HepG2 (cell line): ENCODE data around the gene TTC21B. TPM values are rescaled to one million over a fixed set of nuclear protein-coding genes. Genes with fewer than 3 reads are reported as not detected.
A peak's percentile ranks its signal among the peaks of the same experiment; 100 is the strongest.

Source experiments
- AHR ChIP-seq: IDR thresholded peaks from 2 replicates; pipeline ENCODE4 v1.6.1; 2018; ENCODE audit warnings: missing genetic modification reagents, missing compliant biosample characterization
- CBX2 ChIP-seq, 2 experiments: fragments of 200-600 bp in 1 of 2; sonication (generic); formaldehyde crosslinking in 1 of 2; IDR thresholded peaks; 2 replicates each; pipeline versions ENCODE4 v1.7.0 to v1.8.1; 2018 to 2022; ENCODE audit warnings: low read depth in 2 of 2, low read length in 1 of 2, mild to moderate bottlenecking in 1 of 2, missing genetic modification reagents in 1 of 2
- CHD4 ChIP-seq: fragments of 200-600 bp; sonication (generic); IDR thresholded peaks from 2 replicates; pipeline ENCODE4 v1.7.0; 2017; ENCODE audit warnings: mild to moderate bottlenecking, low read length, borderline replicate concordance
- EZH2 ChIP-seq: conservative IDR thresholded peaks from 2 replicates; pipeline ENCODE4 v1.6.1; 2012; ENCODE audit warnings: mild to moderate bottlenecking, low read depth, low read length, moderate library complexity
- KLF16 ChIP-seq, 2 experiments: sonication (generic) in 1 of 2; formaldehyde crosslinking in 1 of 2; IDR thresholded peaks; 2 replicates each; pipeline versions ENCODE4 v1.6.1 to v1.8.0; 2016 to 2023; ENCODE audit warnings: missing genetic modification reagents in 2 of 2, missing compliant biosample characterization in 1 of 2
- NR2C2 ChIP-seq: sonication (generic); formaldehyde crosslinking; IDR thresholded peaks from 2 replicates; pipeline ENCODE4 v1.4.0; 2020; ENCODE audit warnings: missing genetic modification reagents, mild to moderate bottlenecking, moderate library complexity, borderline replicate concordance
- SAFB2 ChIP-seq: sonication (generic); formaldehyde crosslinking; IDR thresholded peaks from 2 replicates; pipeline ENCODE4 v1.5.1; 2020; ENCODE audit warnings: missing genetic modification reagents, low read depth, mild to moderate bottlenecking, borderline replicate concordance
- ZBTB7B ChIP-seq: sonication (generic); formaldehyde crosslinking; IDR thresholded peaks from 2 replicates; pipeline ENCODE4 v1.4.0; 2020; ENCODE audit warnings: missing genetic modification reagents
- ZC3H13 ChIP-seq: sonication (generic); formaldehyde crosslinking; IDR thresholded peaks from 2 replicates; pipeline ENCODE4 v1.8.1; 2023; ENCODE audit warnings: mild to moderate bottlenecking, missing genetic modification reagents, moderate library complexity
- ZNF207 ChIP-seq: fragments of 450-650 bp; IDR thresholded peaks from 2 replicates; pipeline ENCODE4 v1.6.1; 2016; ENCODE audit warnings: antibody characterized with exemption, borderline replicate concordance
- ZNF24 ChIP-seq: fragments of 450-650 bp; IDR thresholded peaks from 2 replicates; pipeline ENCODE4 v1.6.1; 2017; ENCODE audit warnings: antibody characterized with exemption, mild to moderate bottlenecking
- ZNF432 ChIP-seq: sonication (generic); formaldehyde crosslinking; IDR thresholded peaks from 2 replicates; pipeline ENCODE4 v1.5.0; 2020; ENCODE audit warnings: missing genetic modification reagents, mild to moderate bottlenecking, borderline replicate concordance
- ZNF550 ChIP-seq: sonication (generic); formaldehyde crosslinking; IDR thresholded peaks from 2 replicates; pipeline ENCODE4 v1.4.0; 2020; ENCODE audit warnings: mild to moderate bottlenecking, missing genetic modification reagents, borderline replicate concordance
- ZNF788 ChIP-seq: sonication (generic); formaldehyde crosslinking; IDR thresholded peaks from 2 replicates; pipeline ENCODE4 v1.5.0; 2020; ENCODE audit warnings: mild to moderate bottlenecking, missing genetic modification reagents, borderline replicate concordance
- polyA plus RNA-seq, 8 experiments: library from polyadenylated mRNA; depleted of rRNA in 3 of 8; stranded (reverse) in 7 of 8; unstranded in 1 of 8; fragments of >200 nt; fragmentation: Illumina TruSeq in 4 of 8; extraction: Trizol in 4 of 8; gene quantifications; 2 replicates each; pipeline versions ENCODE4 v1.2.1 to v1.2.3, GENCODE V29; 2011 to 2016; ENCODE audit warnings: low read depth in 4 of 8, missing spikeins in 1 of 8, mixed read lengths in 1 of 8; ENCODE audit not compliant: insufficient read depth in 1 of 8
- total RNA-seq, 5 experiments: library from RNA; depleted of rRNA; stranded (reverse); fragments of >200 nt; fragmentation: Illumina TruSeq; extraction: Trizol; gene quantifications; 2 replicates each; pipeline ENCODE4 v1.2.3, GENCODE V29; 2016; ENCODE audit warnings: low read depth in 1 of 5
- TF ChIP-seq, protein P1 (sequence below): sonication (generic); formaldehyde crosslinking; IDR thresholded peaks from 2 replicates; pipeline ENCODE4 v1.5.0; 2020; ENCODE audit warnings: mild to moderate bottlenecking, low read depth, missing genetic modification reagents, borderline replicate concordance
- TF ChIP-seq, protein P2 (sequence below): sonication (generic); formaldehyde crosslinking; IDR thresholded peaks from 2 replicates; pipeline ENCODE4 v1.8.0; 2022; ENCODE audit warnings: missing genetic modification reagents, mild to moderate bottlenecking, moderate library complexity, borderline replicate concordance
- TF ChIP-seq, protein P3 (sequence below): sonication (generic); formaldehyde crosslinking; IDR thresholded peaks from 2 replicates; pipeline ENCODE4 v1.5.0; 2020; ENCODE audit warnings: mild to moderate bottlenecking, missing genetic modification reagents, borderline replicate concordance

TTC21B gene
- total and polyA plus RNA-seq, 2 of the 13 experiments (the other 11 are each of a cell fraction or from before 2014, with no cell fraction given): 39.1 to 67.1 TPM

DNA sequence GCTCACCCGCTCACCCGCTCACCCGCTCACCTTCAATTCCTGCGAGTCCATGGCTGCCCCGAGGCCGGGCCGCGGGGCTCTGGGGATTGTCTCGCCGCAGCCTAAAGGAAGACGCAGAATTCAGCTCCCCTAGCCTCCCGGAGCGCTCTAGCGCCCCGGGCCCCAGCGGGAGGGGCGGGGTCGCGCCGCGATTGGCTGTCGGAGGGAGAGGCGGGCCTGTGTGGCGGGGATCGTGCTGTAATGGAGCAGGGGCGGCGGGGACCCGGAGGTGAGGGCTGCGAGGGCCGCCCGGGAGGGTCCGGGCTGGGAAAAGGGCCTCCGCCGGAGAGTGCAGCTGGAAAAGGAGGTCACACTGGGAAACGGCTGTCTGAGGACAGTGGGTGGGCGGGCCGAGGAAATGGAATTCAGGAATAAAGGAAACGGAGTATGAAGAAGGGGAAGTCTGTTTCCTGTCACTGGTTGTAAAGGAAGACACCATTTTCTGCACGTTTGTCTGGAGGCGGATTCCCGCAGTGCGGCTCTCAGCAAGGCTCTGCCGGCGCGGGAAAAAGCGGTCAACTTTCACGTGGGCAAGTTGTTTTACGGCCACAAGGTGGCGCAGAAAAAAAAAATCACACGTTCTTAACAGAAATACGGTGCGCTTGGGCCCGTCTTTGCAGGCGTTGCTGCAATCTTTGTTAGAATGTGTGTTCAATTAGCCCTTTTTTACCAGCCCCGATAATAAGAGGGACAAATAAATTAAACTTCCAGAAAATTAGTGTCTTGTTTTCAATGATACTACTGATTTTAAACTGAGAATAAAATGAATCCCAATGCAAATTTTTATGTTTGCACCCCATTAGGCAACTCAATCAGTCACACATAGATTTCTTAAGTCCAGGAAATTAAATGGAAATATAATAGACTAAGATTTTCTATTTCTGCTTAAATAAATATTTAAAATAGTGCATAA, at the start of gene TTC21B (continued):
- TF ChIP-seq ZNF207 (no peak), ZC3H13 (0 out of 2 replicates have a peak, but pooled peaks have one; percentile 48), ZNF550 (CRISPR knock-in tag) (no peak), KLF16 (CRISPR knock-in tag; IDR thresholded peaks at IDR 0.05) (peak; percentile 14 to 82; a peak in 3 of 4 replicates), EZH2 (no peak), AHR (peak; percentile 17; the same call in 1 of the 2 replicates), ZBTB7B (peak; percentile 87), CBX2 (IDR thresholded peaks at IDR 0.05; ENCODE audit: low read depth, low read length) (no peak), CBX2 (CRISPR knock-in tag; IDR thresholded peaks at IDR 0.05; ENCODE audit: low read depth) (peak; percentile 60; the same call in 1 of the 2 replicates), NR2C2 (CRISPR knock-in tag) (peak; percentile 56), ZNF24 (peak; percentile 45; the same call in 1 of the 2 replicates), CHD4 (no peak), SAFB2 (CRISPR knock-in tag) (0 out of 2 replicates have a peak, but pooled peaks have one; percentile 28), ZNF788 (CRISPR knock-in tag) (peak; percentile 89), ZNF432 (CRISPR knock-in tag) (no peak)
- TF ChIP-seq, protein P1, sequence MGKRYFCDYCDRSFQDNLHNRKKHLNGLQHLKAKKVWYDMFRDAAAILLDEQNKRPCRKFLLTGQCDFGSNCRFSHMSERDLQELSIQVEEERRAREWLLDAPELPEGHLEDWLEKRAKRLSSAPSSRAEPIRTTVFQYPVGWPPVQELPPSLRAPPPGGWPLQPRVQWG (CRISPR knock-in tag): no peak
- TF ChIP-seq, protein P2, sequence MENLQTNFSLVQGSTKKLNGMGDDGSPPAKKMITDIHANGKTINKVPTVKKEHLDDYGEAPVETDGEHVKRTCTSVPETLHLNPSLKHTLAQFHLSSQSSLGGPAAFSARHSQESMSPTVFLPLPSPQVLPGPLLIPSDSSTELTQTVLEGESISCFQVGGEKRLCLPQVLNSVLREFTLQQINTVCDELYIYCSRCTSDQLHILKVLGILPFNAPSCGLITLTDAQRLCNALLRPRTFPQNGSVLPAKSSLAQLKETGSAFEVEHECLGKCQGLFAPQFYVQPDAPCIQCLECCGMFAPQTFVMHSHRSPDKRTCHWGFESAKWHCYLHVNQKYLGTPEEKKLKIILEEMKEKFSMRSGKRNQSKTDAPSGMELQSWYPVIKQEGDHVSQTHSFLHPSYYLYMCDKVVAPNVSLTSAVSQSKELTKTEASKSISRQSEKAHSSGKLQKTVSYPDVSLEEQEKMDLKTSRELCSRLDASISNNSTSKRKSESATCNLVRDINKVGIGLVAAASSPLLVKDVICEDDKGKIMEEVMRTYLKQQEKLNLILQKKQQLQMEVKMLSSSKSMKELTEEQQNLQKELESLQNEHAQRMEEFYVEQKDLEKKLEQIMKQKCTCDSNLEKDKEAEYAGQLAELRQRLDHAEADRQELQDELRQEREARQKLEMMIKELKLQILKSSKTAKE (CRISPR knock-in tag): peak; percentile 67; the same call in 1 of the 2 replicates
- TF ChIP-seq, protein P3, sequence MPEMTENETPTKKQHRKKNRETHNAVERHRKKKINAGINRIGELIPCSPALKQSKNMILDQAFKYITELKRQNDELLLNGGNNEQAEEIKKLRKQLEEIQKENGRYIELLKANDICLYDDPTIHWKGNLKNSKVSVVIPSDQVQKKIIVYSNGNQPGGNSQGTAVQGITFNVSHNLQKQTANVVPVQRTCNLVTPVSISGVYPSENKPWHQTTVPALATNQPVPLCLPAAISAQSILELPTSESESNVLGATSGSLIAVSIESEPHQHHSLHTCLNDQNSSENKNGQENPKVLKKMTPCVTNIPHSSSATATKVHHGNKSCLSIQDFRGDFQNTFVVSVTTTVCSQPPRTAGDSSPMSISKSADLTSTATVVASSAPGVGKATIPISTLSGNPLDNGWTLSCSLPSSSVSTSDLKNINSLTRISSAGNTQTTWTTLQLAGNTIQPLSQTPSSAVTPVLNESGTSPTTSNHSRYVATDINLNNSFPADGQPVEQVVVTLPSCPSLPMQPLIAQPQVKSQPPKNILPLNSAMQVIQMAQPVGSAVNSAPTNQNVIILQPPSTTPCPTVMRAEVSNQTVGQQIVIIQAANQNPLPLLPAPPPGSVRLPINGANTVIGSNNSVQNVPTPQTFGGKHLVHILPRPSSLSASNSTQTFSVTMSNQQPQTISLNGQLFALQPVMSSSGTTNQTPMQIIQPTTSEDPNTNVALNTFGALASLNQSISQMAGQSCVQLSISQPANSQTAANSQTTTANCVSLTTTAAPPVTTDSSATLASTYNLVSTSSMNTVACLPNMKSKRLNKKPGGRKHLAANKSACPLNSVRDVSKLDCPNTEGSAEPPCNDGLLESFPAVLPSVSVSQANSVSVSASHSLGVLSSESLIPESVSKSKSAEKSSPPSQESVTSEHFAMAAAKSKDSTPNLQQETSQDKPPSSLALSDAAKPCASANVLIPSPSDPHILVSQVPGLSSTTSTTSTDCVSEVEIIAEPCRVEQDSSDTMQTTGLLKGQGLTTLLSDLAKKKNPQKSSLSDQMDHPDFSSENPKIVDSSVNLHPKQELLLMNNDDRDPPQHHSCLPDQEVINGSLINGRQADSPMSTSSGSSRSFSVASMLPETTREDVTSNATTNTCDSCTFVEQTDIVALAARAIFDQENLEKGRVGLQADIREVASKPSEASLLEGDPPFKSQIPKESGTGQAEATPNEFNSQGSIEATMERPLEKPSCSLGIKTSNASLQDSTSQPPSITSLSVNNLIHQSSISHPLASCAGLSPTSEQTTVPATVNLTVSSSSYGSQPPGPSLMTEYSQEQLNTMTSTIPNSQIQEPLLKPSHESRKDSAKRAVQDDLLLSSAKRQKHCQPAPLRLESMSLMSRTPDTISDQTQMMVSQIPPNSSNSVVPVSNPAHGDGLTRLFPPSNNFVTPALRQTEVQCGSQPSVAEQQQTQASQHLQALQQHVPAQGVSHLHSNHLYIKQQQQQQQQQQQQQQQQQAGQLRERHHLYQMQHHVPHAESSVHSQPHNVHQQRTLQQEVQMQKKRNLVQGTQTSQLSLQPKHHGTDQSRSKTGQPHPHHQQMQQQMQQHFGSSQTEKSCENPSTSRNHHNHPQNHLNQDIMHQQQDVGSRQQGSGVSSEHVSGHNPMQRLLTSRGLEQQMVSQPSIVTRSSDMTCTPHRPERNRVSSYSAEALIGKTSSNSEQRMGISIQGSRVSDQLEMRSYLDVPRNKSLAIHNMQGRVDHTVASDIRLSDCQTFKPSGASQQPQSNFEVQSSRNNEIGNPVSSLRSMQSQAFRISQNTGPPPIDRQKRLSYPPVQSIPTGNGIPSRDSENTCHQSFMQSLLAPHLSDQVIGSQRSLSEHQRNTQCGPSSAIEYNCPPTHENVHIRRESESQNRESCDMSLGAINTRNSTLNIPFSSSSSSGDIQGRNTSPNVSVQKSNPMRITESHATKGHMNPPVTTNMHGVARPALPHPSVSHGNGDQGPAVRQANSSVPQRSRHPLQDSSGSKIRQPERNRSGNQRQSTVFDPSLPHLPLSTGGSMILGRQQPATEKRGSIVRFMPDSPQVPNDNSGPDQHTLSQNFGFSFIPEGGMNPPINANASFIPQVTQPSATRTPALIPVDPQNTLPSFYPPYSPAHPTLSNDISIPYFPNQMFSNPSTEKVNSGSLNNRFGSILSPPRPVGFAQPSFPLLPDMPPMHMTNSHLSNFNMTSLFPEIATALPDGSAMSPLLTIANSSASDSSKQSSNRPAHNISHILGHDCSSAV (CRISPR knock-in tag): no peak
